ENCODE results near the gene PCNP.
"Not testable (repeated sequence)": the region's sequence is repeated elsewhere in the genome, so short reads cannot be mapped to it uniquely, and the experiment has no call there.

DNA sequence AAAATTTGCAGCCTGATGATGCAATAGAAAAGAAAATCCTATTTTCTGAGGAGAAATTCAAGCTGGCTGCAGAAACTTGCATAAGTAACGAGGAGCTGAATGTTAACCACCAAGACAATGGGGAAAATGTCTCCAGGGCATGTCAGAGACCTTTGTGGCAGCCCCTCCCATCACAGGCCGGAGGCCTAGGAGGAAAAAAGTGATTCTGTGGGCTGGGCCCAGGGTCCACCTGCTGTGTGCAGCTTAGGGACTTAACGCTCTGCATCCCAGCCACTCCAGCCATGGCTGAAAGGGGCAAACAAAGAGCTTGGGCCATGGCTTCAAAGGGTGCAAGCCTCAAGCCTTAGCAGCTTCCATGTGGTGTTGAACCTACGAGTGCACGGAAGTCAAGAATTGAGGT is 20.6 kb upstream of the PCNP start:
- TF ChIP-seq POLR2AphosphoS5 (IDR thresholded peaks at IDR 0.05): not testable (repeated sequence)
- TF ChIP-seq, protein P1, sequence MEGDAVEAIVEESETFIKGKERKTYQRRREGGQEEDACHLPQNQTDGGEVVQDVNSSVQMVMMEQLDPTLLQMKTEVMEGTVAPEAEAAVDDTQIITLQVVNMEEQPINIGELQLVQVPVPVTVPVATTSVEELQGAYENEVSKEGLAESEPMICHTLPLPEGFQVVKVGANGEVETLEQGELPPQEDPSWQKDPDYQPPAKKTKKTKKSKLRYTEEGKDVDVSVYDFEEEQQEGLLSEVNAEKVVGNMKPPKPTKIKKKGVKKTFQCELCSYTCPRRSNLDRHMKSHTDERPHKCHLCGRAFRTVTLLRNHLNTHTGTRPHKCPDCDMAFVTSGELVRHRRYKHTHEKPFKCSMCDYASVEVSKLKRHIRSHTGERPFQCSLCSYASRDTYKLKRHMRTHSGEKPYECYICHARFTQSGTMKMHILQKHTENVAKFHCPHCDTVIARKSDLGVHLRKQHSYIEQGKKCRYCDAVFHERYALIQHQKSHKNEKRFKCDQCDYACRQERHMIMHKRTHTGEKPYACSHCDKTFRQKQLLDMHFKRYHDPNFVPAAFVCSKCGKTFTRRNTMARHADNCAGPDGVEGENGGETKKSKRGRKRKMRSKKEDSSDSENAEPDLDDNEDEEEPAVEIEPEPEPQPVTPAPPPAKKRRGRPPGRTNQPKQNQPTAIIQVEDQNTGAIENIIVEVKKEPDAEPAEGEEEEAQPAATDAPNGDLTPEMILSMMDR (IDR thresholded peaks at IDR 0.05): not testable (repeated sequence)

Data from gastroesophageal sphincter (tissue), 3 donors.